Fibroblast of skin of left biceps (primary cell): ENCODE measurements around the gene PPEF2.

Experiments
- DNase-seq, 2 experiments: peaks; one replicate each; pipeline ENCODE4 v3.0.0-alpha.2; 2013; ENCODE audit warnings: low read depth in 2 of 2

PPEF2 gene

GRCh38 chr4:75898536-75898935, 3.7 kb downstream of the PPEF2 start:
- no peak for DNase-seq

DNA sequence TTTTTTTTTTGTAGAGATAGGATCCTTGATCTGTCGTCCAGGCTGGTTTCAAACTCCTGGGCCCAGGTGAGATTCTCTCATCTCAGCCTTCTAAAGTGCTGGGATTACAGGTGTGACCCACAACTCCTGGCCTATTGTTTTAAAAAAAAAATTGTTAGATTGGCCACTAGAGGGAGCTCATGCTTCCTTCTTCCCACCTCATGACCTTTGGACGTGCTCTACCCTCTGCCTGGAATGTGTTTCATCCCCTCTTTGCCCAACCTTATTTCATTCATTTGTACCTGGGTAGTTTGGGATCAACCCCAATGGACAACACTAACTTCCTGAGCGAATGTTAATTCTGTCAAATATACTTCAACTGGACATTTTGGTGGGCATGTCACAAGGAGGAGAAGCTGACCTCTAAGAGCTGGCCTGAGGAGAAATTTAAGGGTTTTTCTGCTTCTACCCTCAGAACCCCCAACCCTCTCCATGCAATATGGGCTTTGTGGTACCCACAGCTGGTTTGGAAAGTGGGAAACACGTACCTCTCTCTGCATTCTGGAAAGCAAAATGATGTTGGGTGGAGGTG, 6.4 kb downstream of the PPEF2 start:
- no peak for DNase-seq

- no peak for DNase-seq
Observed at GRCh38 chr4:75892508-75892907, 9.7 kb downstream of the PPEF2 start.

DNA sequence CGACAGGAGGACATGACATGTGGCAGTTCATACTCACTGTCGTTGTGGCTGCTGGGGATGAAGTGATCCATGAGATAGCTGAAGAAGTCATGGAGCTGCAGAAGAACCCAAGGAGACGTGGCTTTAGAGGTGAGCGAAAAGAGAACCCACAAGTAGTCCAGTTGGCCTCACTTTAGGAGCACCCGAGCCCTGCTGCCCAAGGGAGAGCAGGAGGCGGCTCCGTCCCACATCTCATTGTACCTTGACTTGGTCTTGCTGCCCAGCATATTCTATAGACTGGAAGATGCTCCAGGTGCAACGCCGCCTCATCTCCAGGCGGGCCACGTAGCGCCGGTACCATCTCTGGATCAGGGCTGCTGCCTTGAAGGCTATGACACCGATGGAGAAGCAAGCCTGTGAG, 10.6 kb downstream of the PPEF2 start:
- no peak for DNase-seq

DNA sequence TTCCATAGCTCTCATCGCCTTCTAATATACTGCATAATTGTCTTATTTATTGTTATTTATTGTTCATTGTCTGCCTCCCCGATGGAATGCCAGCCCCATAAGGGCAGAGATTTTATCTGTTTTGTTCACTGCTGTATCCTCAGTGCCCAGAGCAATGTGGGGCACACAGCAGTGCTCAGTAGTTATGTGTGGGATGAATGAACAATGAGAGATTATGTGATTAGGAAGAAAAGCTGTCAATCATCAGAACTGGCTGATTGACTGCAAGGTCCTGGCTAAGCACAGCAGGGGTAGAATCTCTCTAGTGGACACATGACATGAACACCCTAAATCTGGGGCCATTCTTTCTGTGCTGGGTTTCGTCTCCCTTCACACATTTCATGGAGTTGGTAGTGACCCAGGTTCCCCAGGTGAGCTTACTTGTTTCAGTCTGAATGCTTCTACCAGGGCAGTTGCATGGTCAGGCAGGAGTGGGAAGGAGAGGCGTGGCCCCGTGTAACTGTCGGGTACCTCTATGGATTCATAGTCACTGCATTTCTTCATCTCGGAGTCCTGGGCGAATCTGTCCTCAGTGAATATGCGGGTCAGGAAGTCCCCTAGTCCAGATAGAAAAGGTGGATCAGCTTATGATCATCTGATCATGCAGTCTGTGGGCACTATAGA, 12.6 kb downstream of the PPEF2 start:
- no peak for DNase-seq

- DNase-seq, result no peak
Observed at GRCh38 chr4:75886104-75886503, 16.1 kb downstream of the PPEF2 start.

- no peak for DNase-seq
Observed at GRCh38 chr4:75881476-75881875, 20.8 kb downstream of the PPEF2 start.

DNA sequence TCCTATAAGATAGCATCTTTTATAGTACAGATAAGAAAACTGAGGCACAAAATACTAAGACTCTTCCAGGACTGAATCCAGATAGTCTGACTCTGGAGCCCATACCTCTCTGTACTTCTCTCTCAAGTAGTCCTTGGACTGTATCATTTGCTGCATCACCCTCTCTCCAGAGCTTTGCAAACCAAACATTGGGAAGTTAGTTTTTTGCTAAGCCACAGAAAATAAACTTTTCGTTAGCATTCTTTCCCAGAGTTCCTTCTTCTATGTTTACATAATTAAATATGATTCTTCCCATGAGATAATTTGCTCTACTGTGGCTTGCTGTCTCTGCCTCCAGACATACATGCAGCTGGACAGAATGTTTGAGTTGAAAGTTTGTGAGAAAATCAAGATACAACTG, 22.0 kb downstream of the PPEF2 start:
- no peak for DNase-seq

DNA sequence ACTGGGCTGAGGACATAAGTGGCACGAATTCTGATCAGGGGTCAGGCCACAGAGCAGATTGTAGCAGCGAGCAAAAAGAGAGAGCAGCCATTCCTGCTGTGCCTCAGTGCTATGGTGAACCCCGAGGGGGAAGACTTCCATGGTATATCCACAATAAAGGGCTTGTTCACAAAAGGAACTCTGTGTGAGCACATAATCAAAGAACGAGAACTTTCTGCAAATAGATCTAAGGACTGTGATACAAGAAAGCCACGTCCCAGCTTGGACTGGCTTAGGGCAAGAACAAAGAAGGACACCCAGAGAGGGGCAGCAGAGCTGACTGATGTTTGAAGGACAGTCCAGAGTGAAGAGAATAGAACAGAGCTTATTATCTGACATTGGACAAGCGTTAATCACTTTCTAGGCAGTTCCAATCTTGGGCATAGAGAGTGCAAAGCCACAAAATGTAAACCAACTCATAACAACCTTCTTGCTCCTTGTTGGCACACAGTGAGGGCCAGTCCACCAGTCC, 24.0 kb downstream of the PPEF2 start:
- no peak for DNase-seq

DNA sequence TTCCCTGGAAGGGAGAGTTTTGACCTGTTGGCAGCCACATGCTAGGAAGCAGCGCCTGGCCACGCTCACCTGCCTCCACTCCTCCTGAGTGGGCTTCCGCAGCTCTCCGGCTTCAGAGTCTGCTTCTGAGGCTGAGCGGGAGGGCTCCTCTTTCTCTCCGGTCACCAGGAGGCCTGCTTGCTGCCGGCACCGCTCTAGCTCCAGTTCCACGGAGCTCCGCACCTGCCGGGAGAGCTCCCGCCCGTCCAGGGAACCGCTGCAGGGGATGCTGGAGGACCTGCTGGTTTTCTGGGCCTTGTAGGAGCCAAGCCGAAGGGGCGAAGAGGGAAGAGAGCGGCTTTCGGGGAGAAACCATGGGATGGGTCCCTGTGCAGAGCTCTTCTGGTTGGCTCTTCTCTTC, 26.0 kb downstream of the PPEF2 start:
- no peak for DNase-seq

DNA sequence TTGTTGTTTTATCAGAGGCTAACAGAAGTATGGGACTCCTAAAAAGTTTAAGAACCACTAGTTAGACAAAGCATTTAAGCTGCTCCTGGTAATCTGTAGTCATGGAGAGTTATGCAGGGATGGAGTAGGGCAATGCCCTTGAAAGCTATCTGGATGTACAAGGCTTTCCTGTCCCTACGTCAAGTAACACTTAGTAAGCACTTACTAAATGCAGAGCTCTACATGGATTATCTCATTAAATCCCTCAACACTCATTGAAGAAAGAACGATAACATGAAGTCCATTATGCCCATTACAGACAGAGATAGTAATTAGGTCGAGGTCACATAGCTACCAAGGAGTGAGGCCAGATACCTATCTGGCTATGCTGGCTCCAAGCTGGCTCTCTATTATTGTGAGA, 33.2 kb downstream of the PPEF2 start:
- DNase-seq, result no peak

DNA sequence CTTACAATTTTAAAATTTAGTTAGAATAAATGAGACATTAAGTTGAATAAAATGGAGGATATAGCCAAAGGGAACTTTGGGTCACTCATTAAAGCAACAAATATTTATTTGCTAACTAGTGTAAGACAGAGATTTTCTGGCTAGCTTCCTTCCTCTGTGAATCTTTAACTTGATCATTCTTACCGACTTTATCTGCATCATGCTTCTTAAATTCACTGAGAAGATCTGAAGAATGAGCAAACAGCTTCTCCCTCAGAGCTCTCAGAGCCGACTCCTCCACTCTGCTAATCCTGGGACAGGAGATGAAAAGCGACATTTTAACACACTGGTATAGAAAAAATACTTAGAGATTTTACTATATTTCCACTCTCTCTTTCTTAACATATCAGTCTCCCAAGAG, 35.1 kb downstream of the PPEF2 start:
- DNase-seq, result no peak

DNA sequence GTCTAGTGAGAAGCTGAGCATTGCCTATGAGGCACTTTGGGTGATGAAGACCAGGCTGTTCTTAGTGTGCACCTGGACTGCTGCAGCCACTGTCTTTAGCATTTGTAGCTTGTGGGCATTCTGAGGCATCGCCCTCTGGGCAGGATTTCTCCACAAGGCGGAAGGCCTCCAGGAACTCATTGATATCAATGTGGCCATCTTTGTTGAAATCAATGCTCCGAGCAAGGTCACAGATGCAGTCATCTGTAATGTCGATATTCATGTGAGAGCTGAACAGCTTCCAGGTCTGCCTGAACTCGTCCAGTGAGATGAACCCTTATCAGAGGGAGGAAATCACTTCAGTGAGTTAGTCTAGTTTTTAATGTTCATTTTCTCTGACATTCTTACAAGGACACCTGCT, 41.6 kb downstream of the PPEF2 start:
- DNase-seq, result no peak

- no peak for DNase-seq
Observed at GRCh38 chr4:75858721-75859120, 43.5 kb downstream of the PPEF2 start.

- no peak for DNase-seq
Observed at GRCh38 chr4:75849461-75849860, 52.8 kb downstream of the PPEF2 start.

DNA sequence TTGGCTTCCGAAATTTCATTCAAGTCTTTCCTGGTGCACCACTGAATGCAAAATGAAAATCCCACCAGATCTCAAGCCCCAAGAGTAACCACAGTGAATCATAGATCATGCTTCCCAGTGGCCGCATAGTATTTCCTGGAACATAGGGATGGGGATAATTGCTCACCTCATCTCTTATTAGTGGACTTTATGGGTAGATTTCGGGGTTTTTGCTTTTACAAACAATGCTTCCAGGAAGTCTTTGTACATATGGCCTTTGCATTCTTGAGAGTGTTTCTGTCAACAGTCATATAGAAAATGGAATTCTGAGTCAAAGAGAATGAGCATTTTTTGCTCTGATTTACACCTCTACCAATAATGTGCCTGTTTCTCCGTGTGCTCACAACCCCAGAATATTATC, 53.4 kb downstream of the PPEF2 start:
- peak in 1 of 2 experiments; percentile 18 for DNase-seq

DNA sequence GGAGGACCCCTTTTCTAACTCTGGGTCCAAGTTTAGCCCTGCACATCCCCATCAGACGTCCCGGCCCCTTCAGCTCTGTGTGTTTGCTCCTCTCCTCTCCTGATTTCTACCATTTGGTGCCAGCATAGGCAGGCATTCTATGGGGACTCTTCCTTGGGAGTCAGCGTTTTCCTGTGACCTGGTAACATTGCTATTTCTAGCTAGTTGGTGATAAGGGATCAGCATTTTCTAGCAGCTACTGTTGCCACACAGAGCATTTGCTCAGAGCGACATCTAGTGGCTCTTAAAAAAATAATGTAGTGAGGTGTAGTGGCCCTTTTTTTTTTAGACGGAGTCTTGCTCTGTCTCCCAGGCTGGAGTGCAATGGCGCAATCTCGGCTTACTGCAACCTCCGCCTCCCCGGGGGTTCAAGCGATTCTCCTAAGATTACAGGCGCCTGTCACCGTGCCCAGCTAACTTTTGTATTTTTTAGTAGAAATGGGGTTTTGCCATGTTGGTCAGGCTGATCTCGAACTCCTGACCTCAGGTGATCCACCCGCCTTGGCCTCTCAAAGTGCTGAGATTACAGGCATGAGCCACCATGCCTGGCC, 54.0 kb downstream of the PPEF2 start:
- DNase-seq, result peak; percentile 68

- no peak for DNase-seq
Observed at GRCh38 chr4:75845992-75846391, 56.3 kb downstream of the PPEF2 start.

- peak; percentile 79 to 82 for DNase-seq
Observed at GRCh38 chr4:75844151-75844662, 58.0 kb downstream of the PPEF2 start.

- no peak for DNase-seq
Observed at GRCh38 chr4:75843596-75843995, 58.7 kb downstream of the PPEF2 start.

GRCh38 chr4:75841641-75842520, 60.4 kb downstream of the PPEF2 start:
- DNase-seq, result no peak

DNA sequence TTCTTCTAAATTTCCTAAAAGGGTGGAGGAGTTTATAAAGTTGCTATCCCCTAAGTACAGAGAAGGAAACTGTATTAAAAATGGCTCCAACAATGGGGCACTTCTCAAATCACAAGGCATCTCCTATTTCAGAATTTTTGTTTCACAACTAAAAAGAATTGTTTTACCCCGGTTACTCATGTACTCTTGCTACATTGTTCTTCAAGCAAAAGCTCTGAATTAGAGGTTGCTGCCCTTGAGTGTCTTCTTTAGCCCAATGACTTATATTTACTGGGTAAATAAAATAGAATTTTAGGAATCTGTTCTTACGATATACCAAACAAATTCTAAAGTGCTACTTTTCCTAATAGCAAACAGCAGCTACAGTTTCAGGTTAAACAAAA, 67.5 kb downstream of the PPEF2 start:
- no peak for DNase-seq
